A549 (cell line): ENCODE data around the gene SRM.
"Not testable (repeated sequence)": the region's sequence is repeated elsewhere in the genome, so short reads cannot be mapped to it uniquely, and the experiment has no call there.

Experiments used
- BCL3 ChIP-seq: fragments of >200 bp; sonication (Bioruptor Twin); formaldehyde crosslinking; IDR thresholded peaks from 3 replicates; pipeline ENCODE4 v1.6.1; 2016
- CHD2 ChIP-seq: fragments of 150-350 bp; IDR thresholded peaks from 2 replicates; pipeline ENCODE4 v1.6.1; 2014; ENCODE audit warnings: low read length; ENCODE audit not compliant: partially characterized antibody
- CTCF ChIP-seq: fragments of >200 bp; sonication (Bioruptor Twin); formaldehyde crosslinking; IDR thresholded peaks from 3 replicates; pipeline ENCODE4 v1.5.1; 2016
- EHF ChIP-seq: fragments of 250-450 bp; sonication (Bioruptor Pico); IDR thresholded peaks from 2 replicates; pipeline ENCODE4 v1.5.0; 2020; ENCODE audit warnings: mild to moderate bottlenecking
- EP300 ChIP-seq, 2 experiments: fragments of >200 bp; sonication (Bioruptor Twin); formaldehyde crosslinking; IDR thresholded peaks; 2 replicates in 1 of 2; 3 replicates in 1 of 2; pipeline ENCODE4 v1.6.1; 2016 to 2017
- GATA3 ChIP-seq: IDR thresholded peaks from 2 replicates; pipeline ENCODE4 v1.6.1; 2012; ENCODE audit warnings: borderline replicate concordance
- JUNB ChIP-seq: fragments of >200 bp; sonication (Bioruptor Twin); formaldehyde crosslinking; IDR thresholded peaks from 2 replicates; pipeline ENCODE4 v1.6.1; 2016
- NPAS2 ChIP-seq: fragments of 250-450 bp; sonication (Bioruptor Pico); IDR thresholded peaks from 2 replicates; pipeline ENCODE4 v1.8.0; 2022; ENCODE audit warnings: mild to moderate bottlenecking, moderate library complexity, borderline replicate concordance
- POLR2A ChIP-seq: IDR thresholded peaks from 2 replicates; pipeline ENCODE4 v1.6.1; 2012; ENCODE audit warnings: mild to moderate bottlenecking, low read length
- RCOR1 ChIP-seq: fragments of 150-350 bp; IDR thresholded peaks from 2 replicates; pipeline ENCODE4 v1.6.1; 2014; ENCODE audit warnings: antibody characterized with exemption, low read length, low read depth
- SREBF2 ChIP-seq: fragments of 450-650 bp; IDR thresholded peaks from 2 replicates; pipeline ENCODE4 v1.6.1; 2014; ENCODE audit warnings: mild to moderate bottlenecking, moderate library complexity
- USF2 ChIP-seq: fragments of 450-650 bp; IDR thresholded peaks from 2 replicates; pipeline ENCODE4 v1.6.1; 2014; ENCODE audit warnings: antibody characterized with exemption

- TF ChIP-seq EP300 (IDR thresholded peaks at IDR 0.05); POLR2A; CHD2; CTCF; RCOR1; NPAS2 (CRISPR knock-in tag); SREBF2; GATA3; USF2; EHF (CRISPR knock-in tag); JUNB; BCL3: not testable (repeated sequence)
Observed at GRCh38 chr1:11037019-11037739, 22.6 kb downstream of the SRM start.
